Fibroblast of pulmonary artery (primary cell): ENCODE measurements around the gene CCDC192.

ENCODE experiments used
- DNase-seq: peaks from one replicate; pipeline ENCODE4 v3.0.0-alpha.2; 2010; ENCODE audit warnings: low read depth
- H3K4me3 ChIP-seq: replicated peaks from 2 replicates; pipeline ENCODE4 v1.5.1; 2011; ENCODE audit warnings: low read depth, mild to moderate bottlenecking, control low read depth, low read length, moderate library complexity
- TF ChIP-seq, protein P1 (sequence below): IDR thresholded peaks from 2 replicates; pipeline ENCODE4 v1.5.1; 2011; ENCODE audit warnings: mild to moderate bottlenecking, control low read depth, low read length, inconsistent platforms; ENCODE audit errors: missing control alignments

CCDC192 gene

DNA sequence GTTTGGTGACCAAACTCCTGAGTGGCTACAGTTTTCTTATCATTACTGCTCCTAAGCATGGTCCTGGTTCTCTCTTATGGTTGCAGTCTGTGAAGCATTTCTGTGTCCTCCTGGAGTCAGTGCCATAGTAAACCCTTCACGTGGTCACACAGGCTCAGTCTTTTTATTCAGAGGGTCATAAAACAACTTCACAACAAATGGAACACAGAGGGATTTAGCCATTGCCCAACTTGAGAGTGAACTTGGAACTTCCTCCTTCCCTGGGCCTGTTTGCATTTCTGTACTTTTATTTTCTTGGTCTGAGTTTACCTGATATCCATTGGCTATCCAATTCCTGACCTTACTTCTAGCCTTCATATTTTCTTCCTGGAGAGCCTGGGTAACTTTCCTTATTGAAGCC lies 144.9 kb downstream of the CCDC192 start:
- DNase-seq: no peak
- TF ChIP-seq, protein P1, sequence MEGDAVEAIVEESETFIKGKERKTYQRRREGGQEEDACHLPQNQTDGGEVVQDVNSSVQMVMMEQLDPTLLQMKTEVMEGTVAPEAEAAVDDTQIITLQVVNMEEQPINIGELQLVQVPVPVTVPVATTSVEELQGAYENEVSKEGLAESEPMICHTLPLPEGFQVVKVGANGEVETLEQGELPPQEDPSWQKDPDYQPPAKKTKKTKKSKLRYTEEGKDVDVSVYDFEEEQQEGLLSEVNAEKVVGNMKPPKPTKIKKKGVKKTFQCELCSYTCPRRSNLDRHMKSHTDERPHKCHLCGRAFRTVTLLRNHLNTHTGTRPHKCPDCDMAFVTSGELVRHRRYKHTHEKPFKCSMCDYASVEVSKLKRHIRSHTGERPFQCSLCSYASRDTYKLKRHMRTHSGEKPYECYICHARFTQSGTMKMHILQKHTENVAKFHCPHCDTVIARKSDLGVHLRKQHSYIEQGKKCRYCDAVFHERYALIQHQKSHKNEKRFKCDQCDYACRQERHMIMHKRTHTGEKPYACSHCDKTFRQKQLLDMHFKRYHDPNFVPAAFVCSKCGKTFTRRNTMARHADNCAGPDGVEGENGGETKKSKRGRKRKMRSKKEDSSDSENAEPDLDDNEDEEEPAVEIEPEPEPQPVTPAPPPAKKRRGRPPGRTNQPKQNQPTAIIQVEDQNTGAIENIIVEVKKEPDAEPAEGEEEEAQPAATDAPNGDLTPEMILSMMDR: no peak
- no peak overlapping the region for H3K4me3 ChIP-seq

DNA sequence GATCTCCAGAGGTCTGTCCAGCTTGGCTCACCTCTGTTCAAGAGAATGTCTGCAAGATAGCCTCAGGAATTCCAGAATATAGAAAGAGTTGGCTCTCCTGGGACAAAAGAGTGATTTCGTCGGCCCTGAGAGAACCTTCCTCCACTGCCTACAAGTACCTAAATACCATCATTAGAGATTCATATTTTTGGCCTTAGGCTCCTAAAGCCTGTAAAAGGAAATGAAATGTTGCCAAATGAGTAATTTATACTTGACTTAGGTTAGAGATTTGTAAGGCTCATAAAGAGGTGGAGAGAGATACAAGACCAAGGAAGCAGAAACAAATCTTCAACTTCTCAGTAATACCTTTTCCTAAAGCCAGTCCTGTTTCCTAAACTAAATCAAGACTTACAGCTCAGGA lies 146.2 kb downstream of the CCDC192 start:
- no peak for DNase-seq
- H3K4me3 ChIP-seq: no peak overlapping the region
- TF ChIP-seq, protein P1: no peak

GRCh38 chr5:127849891-127850290 lies 146.7 kb downstream of the CCDC192 start:
- TF ChIP-seq, protein P1: no peak

DNA sequence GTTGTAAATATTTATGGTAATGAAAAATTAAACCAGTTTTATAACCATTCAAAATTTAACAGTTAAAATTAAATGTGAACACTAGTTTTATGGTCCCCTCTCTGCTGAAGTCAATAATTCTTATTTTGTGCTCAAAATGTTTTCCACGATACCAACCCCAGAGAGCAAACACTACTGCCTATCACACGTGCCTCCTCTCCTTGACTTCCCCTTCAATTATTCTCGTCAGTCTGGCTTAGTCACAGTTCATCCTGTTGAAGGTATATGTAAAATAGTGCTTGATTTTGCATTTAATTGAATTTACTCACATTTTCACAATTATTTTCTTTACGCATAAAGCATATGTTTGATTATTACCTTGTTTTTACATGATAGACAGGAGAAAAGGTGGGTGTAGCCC lies 148.8 kb downstream of the CCDC192 start:
- TF ChIP-seq, protein P1: no peak
- DNase-seq: no peak
- no peak overlapping the region for H3K4me3 ChIP-seq

More at GRCh38 chr5:127849891-127850290, 146.7 kb downstream of the CCDC192 start:
- DNase-seq: no peak
- no peak overlapping the region for H3K4me3 ChIP-seq

DNA sequence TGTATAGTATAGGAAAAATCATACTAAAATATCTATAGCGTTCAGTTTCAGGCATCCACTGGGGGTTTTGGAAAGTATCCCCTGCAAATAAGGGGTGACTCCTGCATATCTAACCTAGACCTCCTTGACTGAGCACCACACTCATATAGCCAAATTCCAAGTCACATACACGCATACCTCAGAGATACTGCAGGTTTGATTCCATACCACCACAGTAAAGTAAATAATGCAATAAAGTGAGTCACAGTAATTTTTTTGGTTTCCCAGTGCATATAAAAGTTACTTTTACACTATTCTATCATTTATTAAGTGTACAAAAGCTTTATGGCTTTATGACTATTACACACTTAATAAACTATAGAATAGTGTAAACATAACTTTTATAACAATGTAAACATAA lies 151.3 kb downstream of the CCDC192 start:
- TF ChIP-seq, protein P1: no peak
- DNase-seq: no peak
- H3K4me3 ChIP-seq: no peak overlapping the region

GRCh38 chr5:127856292-127856691 lies 153.1 kb downstream of the CCDC192 start:
- DNase-seq: peak; percentile 82
- no peak overlapping the region for H3K4me3 ChIP-seq
- TF ChIP-seq, protein P1: no peak

- DNase-seq: peak; percentile 76
- no peak overlapping the region for H3K4me3 ChIP-seq
- TF ChIP-seq, protein P1: no peak
These were observed 155.1 kb downstream of the CCDC192 start for GRCh38 chr5:127858116-127858784.
